ENCODE measurements around the gene MAPK4.

DNA sequence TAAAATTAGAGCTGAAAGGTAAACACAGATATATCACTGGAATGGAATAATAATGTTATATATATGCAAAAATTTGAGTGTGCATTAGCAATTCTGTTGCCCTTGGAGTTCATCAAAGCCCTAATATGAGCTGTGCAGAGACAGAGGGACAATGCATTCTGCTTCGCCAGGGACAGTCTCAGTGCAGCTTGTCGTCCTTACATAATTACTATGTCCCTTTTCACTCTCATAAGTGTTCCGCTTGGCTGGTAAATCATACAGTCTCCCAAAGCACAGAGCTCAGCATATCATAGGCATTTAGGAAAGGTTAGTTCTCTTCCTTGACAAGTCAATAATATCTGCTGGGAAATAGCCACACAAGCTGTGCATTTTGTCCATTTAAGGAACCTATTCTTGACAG lies 30.7 kb downstream of the MAPK4 start:
- no peak for TF ChIP-seq POLR2A (IDR thresholded peaks at IDR 0.05)
- no peak for TF ChIP-seq CTCF (IDR thresholded peaks at IDR 0.05)

All from esophagus squamous epithelium (tissue), 4 donors.